Measurements from ENCODE around the gene RGS7. TPM values are rescaled to one million over a fixed set of nuclear protein-coding genes. Genes with fewer than 3 reads are reported as not detected.

Gene RGS7
- total and polyA plus RNA-seq, 2 of the 8 experiments (the other 6 are each of a cell fraction or from before 2014, with no cell fraction given), result 1.6 to 3.0 TPM

- no peaks in the 10 kb centered on the region for H3K23me2 ChIP-seq (ENCODE audit: low read depth, low read length)
- ChIA-PET POLR2A (ENCODE audit: partially characterized antibody) (no interaction called here), CTCF (ENCODE audit: partially characterized antibody) (interaction anchor here (0.7 to 1.3 kb wide), 4 partner anchors 17 to 388 kb away, joined by 3 to 4 read pairs (median 3); no protein-coding TSS in a partner anchor)
- no peak overlapping the region for H3K18ac ChIP-seq (ENCODE audit: extremely low read depth, low read length)
- H3K4me3 ChIP-seq (ENCODE audit: extremely low read depth in 1 of 4, insufficient read depth in 2 of 4, low read depth in 3 of 4, low read length in 4 of 4), result no peak overlapping the region
- H3K14ac ChIP-seq (ENCODE audit: insufficient read length), result no peak overlapping the region
- H3K79me2 ChIP-seq (ENCODE audit: control insufficient read depth in 1 of 2, insufficient read depth in 2 of 2, low read length in 2 of 2), result no peaks in the 10 kb centered on the region
- H3K4me1 ChIP-seq (replicated peaks in 1 of 4; ENCODE audit: control insufficient read depth in 3 of 4, insufficient read depth in 4 of 4, low read length in 3 of 4), result no peaks in the 10 kb centered on the region
- no peak overlapping the region for H2BK120ac ChIP-seq (replicated peaks; ENCODE audit: low read depth, low read length)
- H3K4me2 ChIP-seq (ENCODE audit: insufficient read depth in 1 of 2, low read depth in 2 of 2, low read length in 2 of 2), result no peak overlapping the region
- no peak overlapping the region for H2BK15ac ChIP-seq (ENCODE audit: low read length)
- H4K20me1 ChIP-seq (replicated peaks in 1 of 2; ENCODE audit: control insufficient read depth in 1 of 2, insufficient read depth in 2 of 2, low read length in 2 of 2), result no peaks in the 10 kb centered on the region
- no peak overlapping the region for H2BK12ac ChIP-seq (ENCODE audit: low read depth, low read length)
- H3K4ac ChIP-seq (replicated peaks; ENCODE audit: insufficient read length, low read depth, low read length), result no peak overlapping the region
- no peak overlapping the region for H4K91ac ChIP-seq (replicated peaks; ENCODE audit: insufficient read length, low read length)
- no peak for FAIRE-seq
- TF ChIP-seq CREB1 (IDR thresholded peaks at IDR 0.05) (no peak), CTCF (IDR thresholded peaks at IDR 0.05; ENCODE audit: control extremely low read depth in 1 of 3, insufficient read depth in 1 of 3, low read depth in 1 of 3, low read length in 3 of 3) (no peak), KDM5A (IDR thresholded peaks at IDR 0.05; ENCODE audit: low read length) (no peak), ASH2L (IDR thresholded peaks at IDR 0.05; ENCODE audit: low read length) (no peak), CHD1 (IDR thresholded peaks at IDR 0.05; ENCODE audit: low read depth, low read length) (no peak), SP4 (IDR thresholded peaks at IDR 0.05; ENCODE audit: low read length) (no peak), JUN (IDR thresholded peaks at IDR 0.05; ENCODE audit: low read depth, low read length) (no peak), KDM4A (IDR thresholded peaks at IDR 0.05; ENCODE audit: low read depth, low read length, severe bottlenecking) (no peak), BACH1 (IDR thresholded peaks at IDR 0.05; ENCODE audit: low read length) (no peak), BRCA1 (IDR thresholded peaks at IDR 0.05; ENCODE audit: low read depth, low read length) (no peak), TAF7 (optimal IDR thresholded peaks at IDR 0.05; ENCODE audit: borderline replicate concordance, low read depth, low read length) (no peak)
- no peak overlapping the region for H2AK5ac ChIP-seq (ENCODE audit: low read depth, low read length)
- no peak overlapping the region for H4K5ac ChIP-seq (ENCODE audit: insufficient read length, low read depth, low read length)
- no peak overlapping the region for H4K8ac ChIP-seq (ENCODE audit: extremely low read depth, insufficient read depth, low read length)
- no peaks in the 10 kb centered on the region for H3K36me3 ChIP-seq (ENCODE audit: control insufficient read depth in 2 of 4, insufficient read depth in 4 of 4, low read length in 3 of 4)
- no peak overlapping the region for H2BK5ac ChIP-seq (ENCODE audit: low read depth, low read length)
- H2BK20ac ChIP-seq (ENCODE audit: low read length), result no peak overlapping the region
- H3K9ac ChIP-seq (replicated peaks in 1 of 4; ENCODE audit: extremely low read depth in 1 of 4, low read depth in 3 of 4, low read length in 3 of 4), result no peak overlapping the region
- H3K27me3 ChIP-seq (replicated peaks in 1 of 4; ENCODE audit: control insufficient read depth in 3 of 4, extremely low read depth in 1 of 4, insufficient read depth in 3 of 4, low read length in 3 of 4), result no peaks in the 10 kb centered on the region
- H3K23ac ChIP-seq (ENCODE audit: insufficient read length), result no peak overlapping the region
- H3K27ac ChIP-seq (ENCODE audit: low read depth, low read length), result no peak overlapping the region
- no peak for DNase-seq (ENCODE audit: low read depth in 1 of 2, low spot score in 2 of 2)
- H2AFZ ChIP-seq (ENCODE audit: low read length), result no peak overlapping the region
- H3K9me3 ChIP-seq (ENCODE audit: insufficient read depth in 2 of 2, low read depth in 1 of 2, low read length in 1 of 2), result peaks cover 4 to 6% of the 10 kb centered on the region in 2 experiments; a peak in 3 of 4 replicates
- H3K56ac ChIP-seq (replicated peaks; ENCODE audit: insufficient read length, low read depth, low read length), result no peak overlapping the region
- WGBS, 2 experiments (ENCODE audit: extremely low coverage in 1 of 2, insufficient coverage in 1 of 2, insufficient read length in 1 of 2, insufficient replicate concordance in 2 of 2, low coverage in 1 of 2, low lambda C conversion rate in 2 of 2, missing lambda C conversion rate in 1 of 2), result 86% methylated on average over 5 of the region's 5 CpGs; no CpG with 5 or more reads in 1 of the 2 experiments
- no peaks in the 10 kb centered on the region for H3K79me1 ChIP-seq (ENCODE audit: low read depth, low read length)
Measured at GRCh38 chr1:241275981-241276380, 81.0 kb downstream of the RGS7 start.
